ENCODE measurements around the gene NKAIN2.

DNA sequence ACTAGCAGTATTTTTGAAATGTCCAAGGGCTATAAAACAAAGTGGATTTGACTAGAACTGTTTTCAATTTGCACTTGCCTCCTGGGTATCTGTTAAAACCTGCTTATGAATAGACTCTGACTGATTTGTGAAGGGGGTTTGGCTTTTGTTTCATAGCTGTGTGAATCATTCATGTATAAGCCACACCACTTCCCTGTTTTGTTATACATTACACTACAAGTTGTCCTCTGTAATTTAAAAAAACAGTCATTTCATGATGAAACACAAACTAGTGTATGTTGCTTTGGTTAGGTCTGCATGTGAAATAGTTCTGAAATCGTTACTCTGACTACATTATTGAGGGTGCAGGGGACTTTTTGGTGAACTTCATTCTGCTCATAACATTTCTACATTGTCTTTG, 121.7 kb downstream of the NKAIN2 start:
- TF ChIP-seq, protein P1, sequence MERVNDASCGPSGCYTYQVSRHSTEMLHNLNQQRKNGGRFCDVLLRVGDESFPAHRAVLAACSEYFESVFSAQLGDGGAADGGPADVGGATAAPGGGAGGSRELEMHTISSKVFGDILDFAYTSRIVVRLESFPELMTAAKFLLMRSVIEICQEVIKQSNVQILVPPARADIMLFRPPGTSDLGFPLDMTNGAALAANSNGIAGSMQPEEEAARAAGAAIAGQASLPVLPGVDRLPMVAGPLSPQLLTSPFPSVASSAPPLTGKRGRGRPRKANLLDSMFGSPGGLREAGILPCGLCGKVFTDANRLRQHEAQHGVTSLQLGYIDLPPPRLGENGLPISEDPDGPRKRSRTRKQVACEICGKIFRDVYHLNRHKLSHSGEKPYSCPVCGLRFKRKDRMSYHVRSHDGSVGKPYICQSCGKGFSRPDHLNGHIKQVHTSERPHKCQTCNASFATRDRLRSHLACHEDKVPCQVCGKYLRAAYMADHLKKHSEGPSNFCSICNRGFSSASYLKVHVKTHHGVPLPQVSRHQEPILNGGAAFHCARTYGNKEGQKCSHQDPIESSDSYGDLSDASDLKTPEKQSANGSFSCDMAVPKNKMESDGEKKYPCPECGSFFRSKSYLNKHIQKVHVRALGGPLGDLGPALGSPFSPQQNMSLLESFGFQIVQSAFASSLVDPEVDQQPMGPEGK (CRISPR knock-in tag; IDR thresholded peaks at IDR 0.05; ENCODE audit: borderline replicate concordance), result no peak
- no peak for TF ChIP-seq ISL1 (CRISPR knock-in tag; IDR thresholded peaks at IDR 0.05)
- no peak for TF ChIP-seq ZFP30 (CRISPR knock-in tag; IDR thresholded peaks at IDR 0.05)
- TF ChIP-seq, protein P2, sequence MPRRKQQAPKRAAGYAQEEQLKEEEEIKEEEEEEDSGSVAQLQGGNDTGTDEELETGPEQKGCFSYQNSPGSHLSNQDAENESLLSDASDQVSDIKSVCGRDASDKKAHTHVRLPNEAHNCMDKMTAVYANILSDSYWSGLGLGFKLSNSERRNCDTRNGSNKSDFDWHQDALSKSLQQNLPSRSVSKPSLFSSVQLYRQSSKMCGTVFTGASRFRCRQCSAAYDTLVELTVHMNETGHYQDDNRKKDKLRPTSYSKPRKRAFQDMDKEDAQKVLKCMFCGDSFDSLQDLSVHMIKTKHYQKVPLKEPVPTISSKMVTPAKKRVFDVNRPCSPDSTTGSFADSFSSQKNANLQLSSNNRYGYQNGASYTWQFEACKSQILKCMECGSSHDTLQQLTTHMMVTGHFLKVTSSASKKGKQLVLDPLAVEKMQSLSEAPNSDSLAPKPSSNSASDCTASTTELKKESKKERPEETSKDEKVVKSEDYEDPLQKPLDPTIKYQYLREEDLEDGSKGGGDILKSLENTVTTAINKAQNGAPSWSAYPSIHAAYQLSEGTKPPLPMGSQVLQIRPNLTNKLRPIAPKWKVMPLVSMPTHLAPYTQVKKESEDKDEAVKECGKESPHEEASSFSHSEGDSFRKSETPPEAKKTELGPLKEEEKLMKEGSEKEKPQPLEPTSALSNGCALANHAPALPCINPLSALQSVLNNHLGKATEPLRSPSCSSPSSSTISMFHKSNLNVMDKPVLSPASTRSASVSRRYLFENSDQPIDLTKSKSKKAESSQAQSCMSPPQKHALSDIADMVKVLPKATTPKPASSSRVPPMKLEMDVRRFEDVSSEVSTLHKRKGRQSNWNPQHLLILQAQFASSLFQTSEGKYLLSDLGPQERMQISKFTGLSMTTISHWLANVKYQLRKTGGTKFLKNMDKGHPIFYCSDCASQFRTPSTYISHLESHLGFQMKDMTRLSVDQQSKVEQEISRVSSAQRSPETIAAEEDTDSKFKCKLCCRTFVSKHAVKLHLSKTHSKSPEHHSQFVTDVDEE (CRISPR knock-in tag; IDR thresholded peaks at IDR 0.05), result no peak
- TF ChIP-seq TCF4 (CRISPR knock-in tag; IDR thresholded peaks at IDR 0.05; ENCODE audit: borderline replicate concordance), result no peak
